IMR-90 (cell line): ENCODE results near the gene ABCC9. TPM values are rescaled to one million over a fixed set of nuclear protein-coding genes. Genes with fewer than 3 reads are reported as not detected.

Experiments used
- ATAC-seq: fragments of 200-7000 bp; cut with Tn5 transposase; 2 replicates; pipeline ENCODE4 v1.9.1; 2020; ENCODE audit warnings: low read depth, mild to moderate bottlenecking, moderate library complexity
- BruUV-seq: library from RNA; stranded (reverse); fragments of 400-500 nt; replicated peaks from 2 replicates; lab custom pipeline; 2021; lab: Mats Ljungman, UMichigan
- CTCF ChIA-PET: fragments of 300-600 bp; formaldehyde crosslinking; extraction: SDS; loops from one replicate; lab custom pipeline; 2021; ENCODE audit warnings: antibody characterized with exemption; lab: Yijun Ruan, JAX
- POLR2A ChIA-PET: fragments of 300-600 bp; sonication (Branson Sonifier 250); formaldehyde crosslinking; loops from one replicate; lab custom pipeline; 2022; ENCODE audit warnings: antibody characterized with exemption; ENCODE audit not compliant: unreplicated experiment; lab: Charles Lee
- DNase-seq: peaks from one replicate; pipeline ENCODE4 v3.0.0; 2013
- H2AFZ ChIP-seq: replicated peaks from 2 replicates; pipeline ENCODE3; 2013; ENCODE audit warnings: low read length, mild to moderate bottlenecking; ENCODE audit not compliant: poor library complexity
- H2AK5ac ChIP-seq: 2 replicates; pipeline ENCODE4 v1.6.1; 2013; ENCODE audit warnings: low read depth, low read length, inconsistent platforms
- H2AK9ac ChIP-seq: replicated peaks from 2 replicates; pipeline ENCODE3; 2013; ENCODE audit warnings: mild to moderate bottlenecking, low read depth, low read length, moderate library complexity; ENCODE audit not compliant: poor library complexity
- H2BK120ac ChIP-seq: 2 replicates; pipeline ENCODE4 v1.6.1; 2013; ENCODE audit warnings: low read depth, low read length, inconsistent platforms
- H2BK15ac ChIP-seq: 3 replicates; pipeline ENCODE4 v1.6.1; 2013; ENCODE audit warnings: low read depth, low read length, inconsistent platforms
- H2BK20ac ChIP-seq: 2 replicates; pipeline ENCODE4 v1.6.1; 2013; ENCODE audit warnings: low read depth, mild to moderate bottlenecking, inconsistent platforms, low read length, moderate library complexity
- H2BK5ac ChIP-seq: 2 replicates; pipeline ENCODE4 v1.6.1; 2013; ENCODE audit warnings: mild to moderate bottlenecking, low read depth, low read length, inconsistent platforms; ENCODE audit not compliant: poor library complexity, severe bottlenecking
- H3K14ac ChIP-seq: replicated peaks from 2 replicates; pipeline ENCODE4 v1.6.1; 2013; ENCODE audit warnings: low read depth, low read length, inconsistent platforms
- H3K18ac ChIP-seq: 2 replicates; pipeline ENCODE4 v1.6.1; 2013; ENCODE audit warnings: low read depth, low read length, control low read depth
- H3K23ac ChIP-seq: 2 replicates; pipeline ENCODE4 v1.6.1; 2013; ENCODE audit warnings: low read depth, low read length, inconsistent platforms
- H3K27ac ChIP-seq: 2 replicates; pipeline ENCODE4 v1.5.1; 2013; ENCODE audit warnings: mild to moderate bottlenecking, control low read depth, low read length; ENCODE audit not compliant: insufficient read depth
- H3K27me3 ChIP-seq: 2 replicates; pipeline ENCODE4 v1.6.1; 2013; ENCODE audit warnings: low read length; ENCODE audit not compliant: control insufficient read depth, insufficient read depth
- H3K36me3 ChIP-seq: 2 replicates; pipeline ENCODE4 v1.6.1; 2013; ENCODE audit warnings: low read length, mixed read lengths; ENCODE audit not compliant: control insufficient read depth, insufficient read depth
- H3K4ac ChIP-seq: 2 replicates; pipeline ENCODE4 v1.6.1; 2013; ENCODE audit warnings: low read depth, low read length, inconsistent platforms
- H3K4me1 ChIP-seq: 2 replicates; pipeline ENCODE4 v1.6.1; 2013; ENCODE audit warnings: low read length, mixed read lengths; ENCODE audit not compliant: control insufficient read depth, insufficient read depth
- H3K4me2 ChIP-seq: 2 replicates; pipeline ENCODE4 v1.6.1; 2013; ENCODE audit warnings: low read depth, mild to moderate bottlenecking, control low read depth, low read length, moderate library complexity
- H3K4me3 ChIP-seq: 2 replicates; pipeline ENCODE4 v1.5.1; 2013; ENCODE audit warnings: low read depth, mild to moderate bottlenecking, control low read depth, low read length, moderate library complexity; ENCODE audit not compliant: insufficient read depth
- H3K56ac ChIP-seq: 2 replicates; pipeline ENCODE4 v1.6.1; 2013; ENCODE audit warnings: low read length, inconsistent platforms; ENCODE audit not compliant: insufficient read depth; ENCODE audit errors: extremely low read depth
- H3K79me1 ChIP-seq, 2 experiments: 2 replicates each; pipeline ENCODE4 v1.6.1; 2013; ENCODE audit warnings: low read length in 2 of 2, inconsistent platforms in 1 of 2, low read depth in 1 of 2
- H3K9ac ChIP-seq: 2 replicates; pipeline ENCODE4 v1.6.1; 2013; ENCODE audit warnings: low read depth, low read length, control low read depth
- H3K9me1 ChIP-seq: 2 replicates; pipeline ENCODE4 v1.6.1; 2013; ENCODE audit warnings: low read length, inconsistent platforms; ENCODE audit not compliant: insufficient read depth
- H3K9me3 ChIP-seq: 2 replicates; pipeline ENCODE4 v1.6.1; 2013; ENCODE audit warnings: low read length; ENCODE audit not compliant: control insufficient read depth, insufficient read depth
- H4K20me1 ChIP-seq: 2 replicates; pipeline ENCODE4 v1.6.1; 2013; ENCODE audit warnings: low read length, inconsistent platforms; ENCODE audit not compliant: insufficient read depth
- H4K5ac ChIP-seq: 2 replicates; pipeline ENCODE4 v1.6.1; 2013; ENCODE audit warnings: mild to moderate bottlenecking, low read depth, low read length, control low read depth
- H4K8ac ChIP-seq, 2 experiments: 2 replicates each; pipeline ENCODE4 v1.6.1; 2013; ENCODE audit warnings: low read depth in 2 of 2, low read length in 2 of 2, control low read depth in 1 of 2, inconsistent platforms in 1 of 2
- H4K91ac ChIP-seq: 2 replicates; pipeline ENCODE4 v1.6.1; 2013; ENCODE audit warnings: low read depth, low read length, inconsistent platforms; ENCODE audit not compliant: insufficient read depth
- CEBPB ChIP-seq: IDR thresholded peaks from 2 replicates; pipeline ENCODE4 v1.6.1; 2012; ENCODE audit warnings: low read depth, low read length, improper control_type of control experiment
- FOS ChIP-seq: fragments of 150-350 bp; IDR thresholded peaks from 2 replicates; pipeline ENCODE4 v1.6.1; 2016; ENCODE audit warnings: low read depth, low read length
- MAFK ChIP-seq: IDR thresholded peaks from 2 replicates; pipeline ENCODE4 v1.6.1; 2012; ENCODE audit warnings: low read depth, low read length, improper control_type of control experiment
- RAD21 ChIP-seq: IDR thresholded peaks from 2 replicates; pipeline ENCODE4 v1.6.1; 2012; ENCODE audit warnings: low read length, improper control_type of control experiment
- WGBS, 2 experiments: methylation state at CpG; one replicate each; pipeline versions ENCODE4 v1.1.5 to v1.1.7; 2013; ENCODE audit warnings: missing lambda C conversion rate in 2 of 2; ENCODE audit not compliant: insufficient read length in 1 of 2; ENCODE audit errors: extremely low coverage in 2 of 2; 5-methylcytosine and 5-hydroxymethylcytosine counted together
- dilution Hi-C: fragments of 300-500 bp; cut with HindIII; formaldehyde crosslinking; loops from one replicate; pipeline ENCODE4 v1.14.3; 2018; ENCODE audit warnings: low sequenced_read_pairs; ENCODE audit not compliant: unreplicated experiment
- in situ Hi-C: fragments of 300-500 bp; cut with MboI; formaldehyde crosslinking; loops from 3 replicates; pipeline ENCODE4 v1.14.3; 2019; ENCODE audit warnings: low sequenced_read_pairs, inconsistent platforms, mixed read lengths
- intact Hi-C: fragments of 100-400 bp; cut with micrococcal nuclease; formaldehyde crosslinking; loops from 2 replicates; pipeline ENCODE4 v1.10.0; 2022
- polyA plus RNA-seq, 3 experiments: library from polyadenylated mRNA; depleted of rRNA; stranded (reverse); fragments of >200 nt; gene quantifications; 2 replicates each; pipeline ENCODE4 v1.2.3, GENCODE V29; 2012; ENCODE audit warnings: low replicate concordance in 1 of 3
- total RNA-seq: library from RNA; depleted of rRNA; stranded (reverse); fragments of >200 nt; gene quantifications from 2 replicates; pipeline ENCODE4 v1.2.3, GENCODE V29; 2012

The ABCC9 gene
- total and polyA plus RNA-seq, 2 of the 4 experiments (the other 2 are of a cell fraction) = 1.2 to 6.6 TPM

- H4K8ac ChIP-seq = no peak overlapping the region
These were observed 169.9 kb downstream of the ABCC9 start for GRCh38 chr12:21771311-21771710.

More at GRCh38 chr12:21771311-21771710, 169.9 kb downstream of the ABCC9 start:
- H3K27me3 ChIP-seq = no peaks in the 10 kb centered on the region
- no peaks in the 10 kb centered on the region; the same call in 1 of the 2 replicates for H3K36me3 ChIP-seq
- DNase-seq = peak; percentile 74
- no peak overlapping the region for H3K9ac ChIP-seq
- no peak overlapping the region for H3K14ac ChIP-seq
- no peak overlapping the region for H2AFZ ChIP-seq
- no peak overlapping the region for H2BK20ac ChIP-seq
- intact Hi-C loops (no loop called here), dilution Hi-C loops (no loop called here), in situ Hi-C loops (no loop called here)
- no peak overlapping the region for H2BK15ac ChIP-seq
- H4K91ac ChIP-seq = no peak overlapping the region
- no peak overlapping the region for H3K56ac ChIP-seq
- no peak overlapping the region for H3K23ac ChIP-seq
- H3K9me3 ChIP-seq = no peaks in the 10 kb centered on the region
- peak; percentile 53; the same call in 1 of the 2 replicates for TF ChIP-seq CEBPB
- peak; percentile 55; the same call in 1 of the 2 replicates for TF ChIP-seq FOS
- no peak for TF ChIP-seq MAFK
- no peak for TF ChIP-seq RAD21
- POLR2A ChIA-PET = no interaction called here
- no CpG with 5 or more reads among the region's 1 CpG for WGBS, 2 experiments
- H3K27ac ChIP-seq = no peak overlapping the region
- no peak for ATAC-seq
- no peak overlapping the region for H3K4me3 ChIP-seq
- no peaks in the 10 kb centered on the region for H4K20me1 ChIP-seq
- H2BK120ac ChIP-seq = no peak overlapping the region
- H3K18ac ChIP-seq = no peak overlapping the region
- H2AK9ac ChIP-seq = no peak overlapping the region
- no peak overlapping the region for H2AK5ac ChIP-seq
- CTCF ChIA-PET = no interaction called here
- BruUV-seq = no TSS peak
- H4K5ac ChIP-seq = no peak overlapping the region
- H3K9me1 ChIP-seq = no peaks in the 10 kb centered on the region
- peak overlapping the region; percentile 34 for H2BK5ac ChIP-seq
- no peak overlapping the region for H3K4me2 ChIP-seq
- H3K4ac ChIP-seq = no peak overlapping the region
- peaks cover 0 to 7% of the 10 kb centered on the region in 2 experiments; a peak in 2 of 4 replicates for H3K79me1 ChIP-seq
- peaks cover 2% of the 10 kb centered on the region; the same call in 1 of the 2 replicates for H3K4me1 ChIP-seq
